ENCODE data around the gene NFATC1. TPM values are rescaled to one million over a fixed set of nuclear protein-coding genes. Genes with fewer than 3 reads are reported as not detected.
A peak's percentile ranks its signal among the peaks of the same experiment; 100 is the strongest.
"Not testable (repeated sequence)": the region's sequence is repeated elsewhere in the genome, so short reads cannot be mapped to it uniquely, and the experiment has no call there.

Gene NFATC1
- total RNA-seq, 1 donor from 2014 or later = 6.1 TPM

- no peak for DNase-seq (ENCODE audit: extremely low spot score, unreplicated experiment)
- Mint-ChIP-seq H3K4me1 (ENCODE audit: unreplicated experiment) (peaks cover 6% of the 10 kb centered on the region), H3K4me3 (no peak overlapping the region), H3K9me3 (no peaks in the 10 kb centered on the region), H3K27me3 (peaks cover 3% of the 10 kb centered on the region), H3K27ac (no peak overlapping the region), H3K36me3 (peaks cover 12% of the 10 kb centered on the region)
- no peak for TF ChIP-seq CTCF (conservative IDR thresholded peaks at IDR 0.05)
Observed at GRCh38 chr18:79375441-79376154, 20.1 kb upstream of the NFATC1 start.

- H3K4me3 Mint-ChIP-seq; H3K9me3 Mint-ChIP-seq; DNase-seq (ENCODE audit: extremely low spot score, unreplicated experiment); H3K27me3 Mint-ChIP-seq; H3K4me1 Mint-ChIP-seq (ENCODE audit: unreplicated experiment); H3K36me3 Mint-ChIP-seq; H3K27ac Mint-ChIP-seq: not testable (repeated sequence)
Observed at GRCh38 chr18:79376661-79377060, 19.1 kb upstream of the NFATC1 start.

GRCh38 chr18:79377187-79377891 lies 18.4 kb upstream of the NFATC1 start:
- H3K9me3 Mint-ChIP-seq = no peaks in the 10 kb centered on the region
- no peak for TF ChIP-seq CTCF (conservative IDR thresholded peaks at IDR 0.05)
- H3K4me1 Mint-ChIP-seq (ENCODE audit: unreplicated experiment) = peaks cover 6% of the 10 kb centered on the region
- H3K27ac Mint-ChIP-seq = no peak overlapping the region
- H3K36me3 Mint-ChIP-seq = peaks cover 7% of the 10 kb centered on the region
- DNase-seq (ENCODE audit: extremely low spot score, unreplicated experiment) = no peak
- H3K4me3 Mint-ChIP-seq = no peak overlapping the region
- H3K27me3 Mint-ChIP-seq = peaks cover 3% of the 10 kb centered on the region

GRCh38 chr18:79378536-79379250 lies 17.0 kb upstream of the NFATC1 start:
- H3K27ac Mint-ChIP-seq = no peak overlapping the region
- DNase-seq (ENCODE audit: extremely low spot score, unreplicated experiment) = peak; percentile 90
- H3K27me3 Mint-ChIP-seq = peaks cover 3% of the 10 kb centered on the region
- peaks cover 7% of the 10 kb centered on the region for H3K36me3 Mint-ChIP-seq
- H3K4me3 Mint-ChIP-seq = no peak overlapping the region
- H3K9me3 Mint-ChIP-seq = no peaks in the 10 kb centered on the region
- peak; percentile 97 for TF ChIP-seq CTCF (conservative IDR thresholded peaks at IDR 0.05)
- H3K4me1 Mint-ChIP-seq (ENCODE audit: unreplicated experiment) = peaks cover 6% of the 10 kb centered on the region

- peaks cover 3% of the 10 kb centered on the region for H3K27me3 Mint-ChIP-seq
Observed at GRCh38 chr18:79379251-79379905, 16.4 kb upstream of the NFATC1 start.

More at GRCh38 chr18:79379251-79379905, 16.4 kb upstream of the NFATC1 start:
- Mint-ChIP-seq H3K9me3 (no peaks in the 10 kb centered on the region), H3K27ac (no peak overlapping the region), H3K4me3 (no peak overlapping the region), H3K4me1 (ENCODE audit: unreplicated experiment) (peaks cover 6% of the 10 kb centered on the region), H3K36me3 (peaks cover 7% of the 10 kb centered on the region)
- no peak for TF ChIP-seq CTCF (conservative IDR thresholded peaks at IDR 0.05)
- DNase-seq (ENCODE audit: extremely low spot score, unreplicated experiment) = no peak

Data from type B pancreatic cell (in vitro differentiated cells).